Suppressor macrophage treated with lipopolysaccharide for 4 hours (primary cell): Measurements from ENCODE around the gene FUT8.
A peak's percentile ranks its signal among the peaks of the same experiment; 100 is the strongest.
"Not testable (repeated sequence)": the region's sequence is repeated elsewhere in the genome, so short reads cannot be mapped to it uniquely, and the experiment has no call there.

Source experiments
- DNase-seq: peaks from one replicate; pipeline ENCODE4 v3.0.0-alpha.2; 2020

Gene FUT8

GRCh38 chr14:65456247-65456646, 43.7 kb downstream of the FUT8 start:
- DNase-seq: no peak

GRCh38 chr14:65461730-65462129, 49.2 kb downstream of the FUT8 start:
- DNase-seq: no peak

GRCh38 chr14:65462411-65462810, 49.9 kb downstream of the FUT8 start:
- DNase-seq: no peak

- no peak for DNase-seq
Measured at GRCh38 chr14:65465584-65465983, 53.1 kb downstream of the FUT8 start.

- DNase-seq: not testable (repeated sequence)
Measured at GRCh38 chr14:65467926-65468325, 55.4 kb downstream of the FUT8 start.

- DNase-seq: no peak
Measured at GRCh38 chr14:65469903-65470302, 57.4 kb downstream of the FUT8 start.

- DNase-seq: no peak
Measured at GRCh38 chr14:65470404-65470880, 57.9 kb downstream of the FUT8 start.

- DNase-seq: no peak
Measured at GRCh38 chr14:65471038-65471878, 58.7 kb downstream of the FUT8 start.

- DNase-seq: no peak
Measured at GRCh38 chr14:65472189-65472588, 59.7 kb downstream of the FUT8 start.

- DNase-seq: no peak
Measured at GRCh38 chr14:65476273-65476941, 63.9 kb downstream of the FUT8 start.

GRCh38 chr14:65476942-65477318, 64.4 kb downstream of the FUT8 start:
- no peak for DNase-seq

- DNase-seq: no peak
Measured at GRCh38 chr14:65478017-65478416, 65.5 kb downstream of the FUT8 start.

GRCh38 chr14:65478596-65478995, 66.1 kb downstream of the FUT8 start:
- DNase-seq: no peak

GRCh38 chr14:65479386-65479785, 66.9 kb downstream of the FUT8 start:
- no peak for DNase-seq

- no peak for DNase-seq
Measured at GRCh38 chr14:65482757-65483438, 70.4 kb downstream of the FUT8 start.

GRCh38 chr14:65483647-65484046, 71.1 kb downstream of the FUT8 start:
- no peak for DNase-seq

GRCh38 chr14:65485516-65485915, 73.0 kb downstream of the FUT8 start:
- no peak for DNase-seq

GRCh38 chr14:65486863-65487262, 74.3 kb downstream of the FUT8 start:
- DNase-seq: no peak

- DNase-seq: no peak
Measured at GRCh38 chr14:65487783-65488494, 75.4 kb downstream of the FUT8 start.

GRCh38 chr14:65491274-65491673, 78.7 kb downstream of the FUT8 start:
- no peak for DNase-seq

GRCh38 chr14:65492266-65492665, 79.7 kb downstream of the FUT8 start:
- DNase-seq: peak; percentile 4

GRCh38 chr14:65495196-65495595, 82.7 kb downstream of the FUT8 start:
- no peak for DNase-seq
